Testis (tissue), 3 donors: Measurements from ENCODE around the gene ADCY2. TPM values are rescaled to one million over a fixed set of nuclear protein-coding genes. Genes with fewer than 3 reads are reported as not detected.

ENCODE experiments used
- DNase-seq: peaks from one replicate; pipeline ENCODE4 v3.0.0-alpha.2; 2019
- H3K27ac ChIP-seq, 2 donors: fragments of 200-600 bp; sonication (generic); one replicate each; pipeline ENCODE4 v1.5.1; 2019
- H3K27me3 ChIP-seq: fragments of 200-600 bp; sonication (generic); one replicate; pipeline ENCODE4 v1.5.1; 2019
- H3K36me3 ChIP-seq: fragments of 200-600 bp; sonication (generic); one replicate; pipeline ENCODE4 v1.5.1; 2017; ENCODE audit warnings: low read depth; ENCODE audit errors: missing control alignments
- H3K4me1 ChIP-seq: fragments of 200-600 bp; sonication (generic); one replicate; pipeline ENCODE4 v1.5.1; 2019
- H3K4me3 ChIP-seq, 2 donors: fragments of 200-600 bp; sonication (generic); one replicate each; pipeline ENCODE4 v1.5.1; 2017 to 2019
- H3K9me3 ChIP-seq: fragments of 200-600 bp; sonication (generic); one replicate; pipeline ENCODE4 v1.5.1; 2017
- CTCF ChIP-seq, 3 experiments: fragments of 450-650 bp in 2 of 3; fragments of 200-600 bp in 1 of 3; sonication (generic) in 1 of 3; IDR thresholded peaks; one replicate each; pipeline ENCODE4 v1.5.1; 2016 to 2019; ENCODE audit warnings: antibody characterized with exemption in 3 of 3, mild to moderate bottlenecking in 2 of 3, moderate library complexity in 1 of 3
- POLR2A ChIP-seq: fragments of 450-650 bp; IDR thresholded peaks from one replicate; pipeline ENCODE4 v1.6.1; 2017; ENCODE audit warnings: antibody characterized with exemption, mild to moderate bottlenecking, moderate library complexity
- WGBS, 2 donors: methylation state at CpG; one replicate each; pipeline ENCODE4 v1.1.5; 2018; 5-methylcytosine and 5-hydroxymethylcytosine counted together
- intact Hi-C: fragments of 100-400 bp; cut with DNase I; formaldehyde crosslinking; loops from one replicate; pipeline ENCODE4 v1.15.1; 2023; ENCODE audit warnings: low total_unique reads
- polyA plus RNA-seq: library from polyadenylated mRNA; stranded (reverse); fragments of 350-450 nt; fragmentation: Illumina TruSeq; extraction: RNeasy Lipid Tissue Mini Kit (QIAGEN cat#74804); gene quantifications from one replicate; pipeline ENCODE4 v1.2.3, GENCODE V29; 2014; ENCODE audit warnings: low read depth, low replicate concordance; ENCODE audit not compliant: insufficient read depth
- total RNA-seq, 2 donors: library from RNA; depleted of rRNA; stranded (reverse); fragments of >200 nt; gene quantifications; one replicate each; pipeline ENCODE4 v1.2.3, GENCODE V29; 2016

ADCY2 gene
- total and polyA plus RNA-seq, 3 donors from 2014 or later: 9.4 to 18.5 (median 10.5) TPM

GRCh38 chr5:7850395-7851239, 454.7 kb downstream of the ADCY2 start, which contains the start of gene CFAP90:
CFAP90 (minus strand) TSS chr5:7851133; CDS start chr5:7851021, 112 bp downstream.
- TF ChIP-seq CTCF (IDR thresholded peaks at IDR 0.05) (no peak), POLR2A (no peak)
- Histone ChIP-seq H3K9me3 (no peaks in the 10 kb centered on the region), H3K36me3 (no peaks in the 10 kb centered on the region), H3K27me3 (no peaks in the 10 kb centered on the region), H3K4me1 (peaks cover 6% of the 10 kb centered on the region), H3K4me3 (peak within 1 kb of the TSS; percentile 61 to 65), H3K27ac (no peak within 1 kb of the TSS)
- intact Hi-C loops: no loop called here
- DNase-seq: peak; percentile 78
- WGBS, 2 donors: 0 to 1% methylated on average over 5 to 56 of the region's 76 CpGs

GRCh38 chr5:7851240-7851592, 455.3 kb downstream of the ADCY2 start:
- intact Hi-C loops: no loop called here
- no peak for TF ChIP-seq CTCF (IDR thresholded peaks at IDR 0.05)
- TF ChIP-seq POLR2A: no peak
- H3K27me3 ChIP-seq: no peaks in the 10 kb centered on the region
- 40 to 63% methylated on average over 11 to 16 of the region's 16 CpGs for WGBS, 2 donors
- H3K27ac ChIP-seq: no peak overlapping the region
- H3K36me3 ChIP-seq: no peaks in the 10 kb centered on the region
- DNase-seq: no peak
- H3K9me3 ChIP-seq: no peaks in the 10 kb centered on the region
- peak overlapping the region; percentile 61 to 65 for H3K4me3 ChIP-seq
- H3K4me1 ChIP-seq: peaks cover 6% of the 10 kb centered on the region

GRCh38 chr5:7851617-7852289, 455.8 kb downstream of the ADCY2 start:
- WGBS, 2 donors: 67 to 80% methylated on average over 8 of the region's 8 CpGs
- no peaks in the 10 kb centered on the region for H3K36me3 ChIP-seq
- no peaks in the 10 kb centered on the region for H3K9me3 ChIP-seq
- intact Hi-C loops: no loop called here
- peak overlapping the region in 1 of 2 donors; percentile 65 for H3K4me3 ChIP-seq
- H3K4me1 ChIP-seq: peaks cover 6% of the 10 kb centered on the region
- no peaks in the 10 kb centered on the region for H3K27me3 ChIP-seq
- TF ChIP-seq POLR2A (no peak), CTCF (IDR thresholded peaks at IDR 0.05) (no peak)
- H3K27ac ChIP-seq: no peak overlapping the region
- DNase-seq: no peak

GRCh38 chr5:7852542-7852941, 456.6 kb downstream of the ADCY2 start:
- DNase-seq: no peak
- Histone ChIP-seq H3K4me1 (peaks cover 6% of the 10 kb centered on the region), H3K27ac (no peak overlapping the region), H3K36me3 (no peaks in the 10 kb centered on the region), H3K27me3 (no peaks in the 10 kb centered on the region), H3K9me3 (no peaks in the 10 kb centered on the region), H3K4me3 (no peak overlapping the region)
- intact Hi-C loops: no loop called here
- 73 to 78% methylated on average over 1 of the region's 1 CpG for WGBS, 2 donors
- TF ChIP-seq CTCF (IDR thresholded peaks at IDR 0.05) (no peak), POLR2A (no peak)
